HepG2 (cell line): ENCODE results near the gene SLA2. TPM values are rescaled to one million over a fixed set of nuclear protein-coding genes. Genes with fewer than 3 reads are reported as not detected.

Source experiments
- ARNT ChIP-seq: fragments of 450-650 bp; IDR thresholded peaks from 2 replicates; pipeline ENCODE4 v1.6.1; 2017
- CBX5 ChIP-seq: sonication (generic); formaldehyde crosslinking; IDR thresholded peaks from 2 replicates; pipeline ENCODE4 v1.4.0; 2020; ENCODE audit warnings: missing genetic modification reagents, borderline replicate concordance
- CREM ChIP-seq, 2 experiments: sonication (generic) in 1 of 2; formaldehyde crosslinking in 1 of 2; IDR thresholded peaks; 2 replicates each; pipeline versions ENCODE4 v1.4.0 to v1.6.1; 2016 to 2020; ENCODE audit warnings: antibody characterized with exemption in 1 of 2, mild to moderate bottlenecking in 1 of 2, missing genetic modification reagents in 1 of 2
- MATR3 ChIP-seq: sonication (generic); formaldehyde crosslinking; IDR thresholded peaks from 2 replicates; pipeline ENCODE4 v1.4.0; 2020; ENCODE audit warnings: missing genetic modification reagents
- RAD51 ChIP-seq: fragments of 450-650 bp; IDR thresholded peaks from 2 replicates; pipeline ENCODE4 v1.6.1; 2016; ENCODE audit warnings: borderline replicate concordance
- SKI ChIP-seq: fragments of 450-650 bp; IDR thresholded peaks from one replicate; pipeline ENCODE4 v1.6.1; 2018; ENCODE audit warnings: mild to moderate bottlenecking; ENCODE audit not compliant: partially characterized antibody
- SMAD1 ChIP-seq: sonication (generic); formaldehyde crosslinking; IDR thresholded peaks from 2 replicates; pipeline ENCODE4 v1.4.0; 2020; ENCODE audit warnings: missing genetic modification reagents, low read depth, mild to moderate bottlenecking, borderline replicate concordance
- SP4 ChIP-seq: sonication (generic); formaldehyde crosslinking; IDR thresholded peaks from 2 replicates; pipeline ENCODE4 v1.8.1; 2023; ENCODE audit warnings: mild to moderate bottlenecking, missing genetic modification reagents
- THAP9 ChIP-seq: sonication (generic); formaldehyde crosslinking; IDR thresholded peaks from 2 replicates; pipeline ENCODE4; 2020; ENCODE audit warnings: missing genetic modification reagents, mild to moderate bottlenecking, borderline replicate concordance
- ZBTB21 ChIP-seq: sonication (generic); formaldehyde crosslinking; IDR thresholded peaks from 2 replicates; pipeline ENCODE4 v1.4.0; 2020; ENCODE audit warnings: missing genetic modification reagents
- ZNF564 ChIP-seq: sonication (generic); formaldehyde crosslinking; IDR thresholded peaks from 2 replicates; pipeline ENCODE4 v1.8.1; 2023; ENCODE audit warnings: mild to moderate bottlenecking, missing genetic modification reagents
- ZNF644 ChIP-seq: IDR thresholded peaks from 2 replicates; pipeline ENCODE4 v1.6.1; 2016; ENCODE audit warnings: low read depth
- ZNF788 ChIP-seq: sonication (generic); formaldehyde crosslinking; IDR thresholded peaks from 2 replicates; pipeline ENCODE4 v1.5.0; 2020; ENCODE audit warnings: mild to moderate bottlenecking, missing genetic modification reagents, borderline replicate concordance
- ZNF841 ChIP-seq: sonication (generic); formaldehyde crosslinking; IDR thresholded peaks from 2 replicates; pipeline ENCODE4 v1.8.1; 2023; ENCODE audit warnings: missing genetic modification reagents, borderline replicate concordance
- polyA plus RNA-seq, 8 experiments: library from polyadenylated mRNA; depleted of rRNA in 3 of 8; stranded (reverse) in 7 of 8; unstranded in 1 of 8; fragments of >200 nt; fragmentation: Illumina TruSeq in 4 of 8; extraction: Trizol in 4 of 8; gene quantifications; 2 replicates each; pipeline versions ENCODE4 v1.2.1 to v1.2.3, GENCODE V29; 2011 to 2016; ENCODE audit warnings: low read depth in 4 of 8, missing spikeins in 1 of 8, mixed read lengths in 1 of 8; ENCODE audit not compliant: insufficient read depth in 1 of 8
- total RNA-seq, 5 experiments: library from RNA; depleted of rRNA; stranded (reverse); fragments of >200 nt; fragmentation: Illumina TruSeq; extraction: Trizol; gene quantifications; 2 replicates each; pipeline ENCODE4 v1.2.3, GENCODE V29; 2016; ENCODE audit warnings: low read depth in 1 of 5
- TF ChIP-seq, protein P1 (sequence below): sonication (generic); formaldehyde crosslinking; IDR thresholded peaks from 2 replicates; pipeline ENCODE4 v1.5.0; 2020; ENCODE audit warnings: mild to moderate bottlenecking, missing genetic modification reagents, borderline replicate concordance
- TF ChIP-seq, protein P2 (sequence below): sonication (generic); formaldehyde crosslinking; IDR thresholded peaks from 2 replicates; pipeline ENCODE4 v1.4.0; 2020; ENCODE audit warnings: missing genetic modification reagents, mild to moderate bottlenecking, borderline replicate concordance
- TF ChIP-seq, protein P3 (sequence below): sonication (generic); formaldehyde crosslinking; IDR thresholded peaks from 2 replicates; pipeline ENCODE4 v1.4.0; 2020; ENCODE audit warnings: missing genetic modification reagents
- TF ChIP-seq, protein P4 (sequence below): sonication (generic); formaldehyde crosslinking; IDR thresholded peaks from 2 replicates; pipeline ENCODE4 v1.4.0; 2020; ENCODE audit warnings: missing genetic modification reagents

The SLA2 gene
- total and polyA plus RNA-seq, 2 of the 13 experiments (the other 11 are each of a cell fraction or from before 2014, with no cell fraction given): 1.6 to 3.6 TPM

DNA sequence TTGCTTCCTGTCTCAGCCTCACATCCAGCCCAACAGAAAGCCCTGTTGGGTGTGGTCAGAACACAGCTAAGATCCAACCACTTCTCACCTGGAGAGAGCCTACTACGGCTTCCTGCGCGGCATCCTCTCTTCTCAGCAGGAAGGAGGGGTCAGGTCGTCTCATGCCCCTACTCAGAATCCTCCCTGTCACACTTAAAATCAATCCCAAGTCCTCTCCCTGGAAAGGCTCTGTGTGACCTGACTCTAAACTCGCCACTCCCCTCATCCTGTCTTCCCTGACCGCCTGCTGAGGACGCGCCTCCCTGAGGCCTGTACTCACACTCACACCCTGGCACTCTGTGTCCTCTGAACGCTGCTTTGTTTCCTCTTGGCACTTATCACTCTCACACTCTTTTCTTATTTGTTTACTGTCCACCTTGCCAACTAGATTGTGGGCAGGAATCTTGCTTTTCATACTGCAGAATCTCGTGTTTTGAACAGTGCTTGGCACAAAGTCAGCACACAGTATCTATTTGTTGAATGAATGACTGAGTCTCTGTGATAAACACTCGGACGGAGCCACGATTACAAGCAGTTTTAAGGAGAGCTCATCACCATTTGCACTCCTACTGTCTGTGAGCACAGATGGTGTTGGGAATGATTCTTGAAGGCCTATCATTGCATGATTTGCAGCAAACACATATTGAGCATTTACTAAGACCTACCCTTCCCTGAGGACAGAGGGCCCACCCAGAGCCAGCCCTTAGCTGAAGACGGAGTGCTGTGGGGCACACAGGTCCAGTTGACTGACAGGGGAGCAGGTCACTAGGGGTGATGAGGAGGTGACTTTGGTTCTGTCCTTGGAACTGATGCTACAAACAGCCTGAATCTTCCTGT, 21.7 kb downstream of the SLA2 start (continued):
- TF ChIP-seq, protein P1, sequence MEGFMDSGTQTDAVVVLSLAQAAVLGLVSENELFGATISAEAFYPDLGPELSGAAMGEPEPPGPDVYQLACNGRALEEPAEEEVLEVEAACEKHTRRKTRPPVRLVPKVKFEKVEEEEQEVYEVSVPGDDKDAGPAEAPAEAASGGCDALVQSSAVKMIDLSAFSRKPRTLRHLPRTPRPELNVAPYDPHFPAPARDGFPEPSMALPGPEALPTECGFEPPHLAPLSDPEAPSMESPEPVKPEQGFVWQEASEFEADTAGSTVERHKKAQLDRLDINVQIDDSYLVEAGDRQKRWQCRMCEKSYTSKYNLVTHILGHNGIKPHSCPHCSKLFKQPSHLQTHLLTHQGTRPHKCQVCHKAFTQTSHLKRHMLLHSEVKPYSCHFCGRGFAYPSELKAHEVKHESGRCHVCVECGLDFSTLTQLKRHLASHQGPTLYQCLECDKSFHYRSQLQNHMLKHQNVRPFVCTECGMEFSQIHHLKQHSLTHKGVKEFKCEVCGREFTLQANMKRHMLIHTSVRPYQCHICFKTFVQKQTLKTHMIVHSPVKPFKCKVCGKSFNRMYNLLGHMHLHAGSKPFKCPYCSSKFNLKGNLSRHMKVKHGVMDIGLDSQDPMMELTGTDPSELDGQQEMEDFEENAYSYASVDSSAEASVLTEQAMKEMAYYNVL (CRISPR knock-in tag): peak; percentile 82; the same call in 1 of the 2 replicates
- no peak for TF ChIP-seq RAD51
- TF ChIP-seq ZNF564: no peak
- no peak for TF ChIP-seq ZBTB21
- TF ChIP-seq CBX5 (CRISPR knock-in tag): peak; percentile 56; the same call in 1 of the 2 replicates
- TF ChIP-seq THAP9 (CRISPR knock-in tag): peak; percentile 56; the same call in 1 of the 2 replicates
- TF ChIP-seq CREM (IDR thresholded peaks at IDR 0.05): no peak
- TF ChIP-seq CREM (CRISPR knock-in tag; IDR thresholded peaks at IDR 0.05): no peak
- TF ChIP-seq MATR3 (CRISPR knock-in tag): no peak
- peak; percentile 38; the same call in 1 of the 2 replicates for TF ChIP-seq SP4 (CRISPR knock-in tag)
- no peak for TF ChIP-seq ZNF644 (CRISPR knock-in tag)
- TF ChIP-seq, protein P2, sequence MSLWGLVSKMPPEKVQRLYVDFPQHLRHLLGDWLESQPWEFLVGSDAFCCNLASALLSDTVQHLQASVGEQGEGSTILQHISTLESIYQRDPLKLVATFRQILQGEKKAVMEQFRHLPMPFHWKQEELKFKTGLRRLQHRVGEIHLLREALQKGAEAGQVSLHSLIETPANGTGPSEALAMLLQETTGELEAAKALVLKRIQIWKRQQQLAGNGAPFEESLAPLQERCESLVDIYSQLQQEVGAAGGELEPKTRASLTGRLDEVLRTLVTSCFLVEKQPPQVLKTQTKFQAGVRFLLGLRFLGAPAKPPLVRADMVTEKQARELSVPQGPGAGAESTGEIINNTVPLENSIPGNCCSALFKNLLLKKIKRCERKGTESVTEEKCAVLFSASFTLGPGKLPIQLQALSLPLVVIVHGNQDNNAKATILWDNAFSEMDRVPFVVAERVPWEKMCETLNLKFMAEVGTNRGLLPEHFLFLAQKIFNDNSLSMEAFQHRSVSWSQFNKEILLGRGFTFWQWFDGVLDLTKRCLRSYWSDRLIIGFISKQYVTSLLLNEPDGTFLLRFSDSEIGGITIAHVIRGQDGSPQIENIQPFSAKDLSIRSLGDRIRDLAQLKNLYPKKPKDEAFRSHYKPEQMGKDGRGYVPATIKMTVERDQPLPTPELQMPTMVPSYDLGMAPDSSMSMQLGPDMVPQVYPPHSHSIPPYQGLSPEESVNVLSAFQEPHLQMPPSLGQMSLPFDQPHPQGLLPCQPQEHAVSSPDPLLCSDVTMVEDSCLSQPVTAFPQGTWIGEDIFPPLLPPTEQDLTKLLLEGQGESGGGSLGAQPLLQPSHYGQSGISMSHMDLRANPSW (CRISPR knock-in tag): no peak
- no peak for TF ChIP-seq ARNT
- TF ChIP-seq ZNF788: no peak
- TF ChIP-seq SMAD1 (CRISPR knock-in tag): no peak
- no peak for TF ChIP-seq SKI
- TF ChIP-seq, protein P3, sequence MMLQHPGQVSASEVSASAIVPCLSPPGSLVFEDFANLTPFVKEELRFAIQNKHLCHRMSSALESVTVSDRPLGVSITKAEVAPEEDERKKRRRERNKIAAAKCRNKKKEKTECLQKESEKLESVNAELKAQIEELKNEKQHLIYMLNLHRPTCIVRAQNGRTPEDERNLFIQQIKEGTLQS (CRISPR knock-in tag): no peak
- no peak for TF ChIP-seq ZNF841
- TF ChIP-seq, protein P4, sequence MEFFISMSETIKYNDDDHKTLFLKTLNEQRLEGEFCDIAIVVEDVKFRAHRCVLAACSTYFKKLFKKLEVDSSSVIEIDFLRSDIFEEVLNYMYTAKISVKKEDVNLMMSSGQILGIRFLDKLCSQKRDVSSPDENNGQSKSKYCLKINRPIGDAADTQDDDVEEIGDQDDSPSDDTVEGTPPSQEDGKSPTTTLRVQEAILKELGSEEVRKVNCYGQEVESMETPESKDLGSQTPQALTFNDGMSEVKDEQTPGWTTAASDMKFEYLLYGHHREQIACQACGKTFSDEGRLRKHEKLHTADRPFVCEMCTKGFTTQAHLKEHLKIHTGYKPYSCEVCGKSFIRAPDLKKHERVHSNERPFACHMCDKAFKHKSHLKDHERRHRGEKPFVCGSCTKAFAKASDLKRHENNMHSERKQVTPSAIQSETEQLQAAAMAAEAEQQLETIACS (CRISPR knock-in tag): no peak
